ENCODE data around the gene IFNG-AS1.

IFNG-AS1 gene

GRCh38 chr12:68007466-68007865 is 18.2 kb downstream of the IFNG-AS1 start:
- no peak overlapping the region for H2AK5ac ChIP-seq (ENCODE audit: low read length)
- no peak overlapping the region for H3K14ac ChIP-seq (ENCODE audit: low read length)
- DNase-seq: no peak
- H3K18ac ChIP-seq (ENCODE audit: low read length): no peak overlapping the region
- no peak overlapping the region for H3K4ac ChIP-seq (ENCODE audit: low read depth, low read length)
- H4K91ac ChIP-seq (ENCODE audit: low read depth, low read length): no peak overlapping the region
- no peak overlapping the region for H3K23ac ChIP-seq (ENCODE audit: low read length)
- H2BK5ac ChIP-seq (ENCODE audit: low read depth, low read length, poor library complexity): no peak overlapping the region
- no peaks in the 10 kb centered on the region for H3K79me2 ChIP-seq (ENCODE audit: control insufficient read depth, insufficient read depth, low read length, poor library complexity)
- no peak overlapping the region for H3K4me2 ChIP-seq (ENCODE audit: low read length)
- H3K9ac ChIP-seq (ENCODE audit: low read length): no peak overlapping the region
- no peaks in the 10 kb centered on the region for H3K27me3 ChIP-seq (ENCODE audit: insufficient read depth, low read length)
- H3K79me1 ChIP-seq (ENCODE audit: low read length): no peaks in the 10 kb centered on the region
- no peak overlapping the region for H2BK12ac ChIP-seq (ENCODE audit: low read length)
- no peak overlapping the region for H3K4me3 ChIP-seq (ENCODE audit: low read depth, low read length)
- H3K36me3 ChIP-seq (ENCODE audit: control insufficient read depth in 1 of 2, insufficient read depth in 2 of 2, low read length in 2 of 2): no peaks in the 10 kb centered on the region
- no peak overlapping the region for H4K12ac ChIP-seq (ENCODE audit: low read depth, low read length)
- peaks cover 2% of the 10 kb centered on the region for H3K9me3 ChIP-seq (ENCODE audit: insufficient read depth, low read depth, low read length)
- H2AFZ ChIP-seq (ENCODE audit: insufficient read depth, low read length, poor library complexity): no peak overlapping the region
- H2BK120ac ChIP-seq (ENCODE audit: insufficient read depth, low read length, poor library complexity): no peak overlapping the region
- peaks cover 0 to 2% of the 10 kb centered on the region in 2 experiments for H3K4me1 ChIP-seq (ENCODE audit: control insufficient read depth in 1 of 2, insufficient read depth in 2 of 2, low read length in 2 of 2)
- no peak overlapping the region for H4K8ac ChIP-seq (ENCODE audit: low read depth, low read length)
- no peak overlapping the region for H3K27ac ChIP-seq (ENCODE audit: low read depth, low read length)

GRCh38 chr12:68011206-68011881 is 22.1 kb downstream of the IFNG-AS1 start:
- Histone ChIP-seq H3K9ac (ENCODE audit: low read length) (no peak overlapping the region), H3K4me3 (ENCODE audit: low read depth, low read length) (no peak overlapping the region), H3K27ac (ENCODE audit: low read depth, low read length) (no peak overlapping the region), H3K27me3 (ENCODE audit: insufficient read depth, low read length) (no peaks in the 10 kb centered on the region), H3K23ac (ENCODE audit: low read length) (no peak overlapping the region), H2BK120ac (ENCODE audit: insufficient read depth, low read length, poor library complexity) (no peak overlapping the region), H3K79me2 (ENCODE audit: control insufficient read depth, insufficient read depth, low read length, poor library complexity) (no peaks in the 10 kb centered on the region), H3K36me3 (ENCODE audit: control insufficient read depth in 1 of 2, insufficient read depth in 2 of 2, low read length in 2 of 2) (no peaks in the 10 kb centered on the region), H3K4ac (ENCODE audit: low read depth, low read length) (no peak overlapping the region), H3K18ac (ENCODE audit: low read length) (no peak overlapping the region), H2AFZ (ENCODE audit: insufficient read depth, low read length, poor library complexity) (no peak overlapping the region), H4K8ac (ENCODE audit: low read depth, low read length) (no peak overlapping the region), H4K12ac (ENCODE audit: low read depth, low read length) (no peak overlapping the region), H3K14ac (ENCODE audit: low read length) (no peak overlapping the region), H2BK5ac (ENCODE audit: low read depth, low read length, poor library complexity) (no peak overlapping the region), H3K79me1 (ENCODE audit: low read length) (no peaks in the 10 kb centered on the region), H2AK5ac (ENCODE audit: low read length) (no peak overlapping the region), H3K4me2 (ENCODE audit: low read length) (no peak overlapping the region), H3K4me1 (ENCODE audit: control insufficient read depth in 1 of 2, insufficient read depth in 2 of 2, low read length in 2 of 2) (peaks cover 0 to 2% of the 10 kb centered on the region in 2 experiments), H3K9me3 (ENCODE audit: insufficient read depth, low read depth, low read length) (no peaks in the 10 kb centered on the region), H4K91ac (ENCODE audit: low read depth, low read length) (no peak overlapping the region), H2BK12ac (ENCODE audit: low read length) (no peak overlapping the region)
- no CpG with 5 or more reads among the region's 6 CpGs for WGBS (ENCODE audit: extremely low coverage, insufficient coverage, insufficient read length)
- DNase-seq: no peak

- H2BK5ac ChIP-seq (ENCODE audit: low read depth, low read length, poor library complexity): no peak overlapping the region
- H3K4me3 ChIP-seq (ENCODE audit: low read depth, low read length): no peak overlapping the region
- no peak overlapping the region for H2BK12ac ChIP-seq (ENCODE audit: low read length)
- H2BK120ac ChIP-seq (ENCODE audit: insufficient read depth, low read length, poor library complexity): no peak overlapping the region
- WGBS (ENCODE audit: extremely low coverage, insufficient coverage, insufficient read length): no CpG with 5 or more reads among the region's 2 CpGs
- H3K79me2 ChIP-seq (ENCODE audit: control insufficient read depth, insufficient read depth, low read length, poor library complexity): no peaks in the 10 kb centered on the region
- H3K4ac ChIP-seq (ENCODE audit: low read depth, low read length): no peak overlapping the region
- no peaks in the 10 kb centered on the region for H3K9me3 ChIP-seq (ENCODE audit: insufficient read depth, low read depth, low read length)
- no peak for DNase-seq
- no peak overlapping the region for H2AK5ac ChIP-seq (ENCODE audit: low read length)
- no peak overlapping the region for H3K14ac ChIP-seq (ENCODE audit: low read length)
- H2AFZ ChIP-seq (ENCODE audit: insufficient read depth, low read length, poor library complexity): no peak overlapping the region
- H4K8ac ChIP-seq (ENCODE audit: low read depth, low read length): no peak overlapping the region
- no peaks in the 10 kb centered on the region for H3K27me3 ChIP-seq (ENCODE audit: insufficient read depth, low read length)
- no peak overlapping the region for H3K27ac ChIP-seq (ENCODE audit: low read depth, low read length)
- no peak overlapping the region for H4K12ac ChIP-seq (ENCODE audit: low read depth, low read length)
- H3K4me1 ChIP-seq (ENCODE audit: control insufficient read depth in 1 of 2, insufficient read depth in 2 of 2, low read length in 2 of 2): peaks cover 0 to 2% of the 10 kb centered on the region in 2 experiments
- no peak overlapping the region for H4K91ac ChIP-seq (ENCODE audit: low read depth, low read length)
- H3K18ac ChIP-seq (ENCODE audit: low read length): no peak overlapping the region
- no peaks in the 10 kb centered on the region for H3K36me3 ChIP-seq (ENCODE audit: control insufficient read depth in 1 of 2, insufficient read depth in 2 of 2, low read length in 2 of 2)
- H3K4me2 ChIP-seq (ENCODE audit: low read length): no peak overlapping the region
- H3K9ac ChIP-seq (ENCODE audit: low read length): no peak overlapping the region
- H3K79me1 ChIP-seq (ENCODE audit: low read length): no peaks in the 10 kb centered on the region
- H3K23ac ChIP-seq (ENCODE audit: low read length): no peak overlapping the region
Observed at GRCh38 chr12:68011882-68012207, 22.6 kb downstream of the IFNG-AS1 start.

GRCh38 chr12:68012712-68013111 is 23.5 kb downstream of the IFNG-AS1 start:
- DNase-seq: no peak
- H2BK12ac ChIP-seq (ENCODE audit: low read length): no peak overlapping the region
- no peaks in the 10 kb centered on the region for H3K27me3 ChIP-seq (ENCODE audit: insufficient read depth, low read length)
- no peak overlapping the region for H3K4me2 ChIP-seq (ENCODE audit: low read length)
- no peak overlapping the region for H3K4me3 ChIP-seq (ENCODE audit: low read depth, low read length)
- peaks cover 0 to 2% of the 10 kb centered on the region in 2 experiments for H3K4me1 ChIP-seq (ENCODE audit: control insufficient read depth in 1 of 2, insufficient read depth in 2 of 2, low read length in 2 of 2)
- no peak overlapping the region for H2AFZ ChIP-seq (ENCODE audit: insufficient read depth, low read length, poor library complexity)
- no peak overlapping the region for H3K27ac ChIP-seq (ENCODE audit: low read depth, low read length)
- no peak overlapping the region for H3K14ac ChIP-seq (ENCODE audit: low read length)
- no peak overlapping the region for H3K18ac ChIP-seq (ENCODE audit: low read length)
- H4K12ac ChIP-seq (ENCODE audit: low read depth, low read length): no peak overlapping the region
- H2BK120ac ChIP-seq (ENCODE audit: insufficient read depth, low read length, poor library complexity): no peak overlapping the region
- no peaks in the 10 kb centered on the region for H3K9me3 ChIP-seq (ENCODE audit: insufficient read depth, low read depth, low read length)
- no peak overlapping the region for H4K8ac ChIP-seq (ENCODE audit: low read depth, low read length)
- no peak overlapping the region for H3K9ac ChIP-seq (ENCODE audit: low read length)
- no peak overlapping the region for H3K23ac ChIP-seq (ENCODE audit: low read length)
- H2AK5ac ChIP-seq (ENCODE audit: low read length): no peak overlapping the region
- H3K79me2 ChIP-seq (ENCODE audit: control insufficient read depth, insufficient read depth, low read length, poor library complexity): no peaks in the 10 kb centered on the region
- no CpG with 5 or more reads among the region's 2 CpGs for WGBS (ENCODE audit: extremely low coverage, insufficient coverage, insufficient read length)
- H4K91ac ChIP-seq (ENCODE audit: low read depth, low read length): no peak overlapping the region
- no peak overlapping the region for H3K4ac ChIP-seq (ENCODE audit: low read depth, low read length)
- no peaks in the 10 kb centered on the region for H3K36me3 ChIP-seq (ENCODE audit: control insufficient read depth in 1 of 2, insufficient read depth in 2 of 2, low read length in 2 of 2)
- no peaks in the 10 kb centered on the region for H3K79me1 ChIP-seq (ENCODE audit: low read length)
- no peak overlapping the region for H2BK5ac ChIP-seq (ENCODE audit: low read depth, low read length, poor library complexity)
